ENCODE measurements around the gene SPINT3.

GRCh38 chr20:45509091-45509490 is 6.3 kb downstream of the SPINT3 start:
- no peak for TF ChIP-seq CTCF (IDR thresholded peaks at IDR 0.05; ENCODE audit: low read depth, low read length, poor library complexity, severe bottlenecking)
- no peak for TF ChIP-seq EZH2phosphoT487 (IDR thresholded peaks at IDR 0.05; ENCODE audit: borderline replicate concordance, low read length)

Measured in DOHH2 (cell line).